SKM-1 treated with dmso at 0.1 percent for 144 hours (cell line): ENCODE results near the gene ARHGAP10.
A peak's percentile ranks its signal among the peaks of the same experiment; 100 is the strongest.
"Not testable (repeated sequence)": the region's sequence is repeated elsewhere in the genome, so short reads cannot be mapped to it uniquely, and the experiment has no call there.

ENCODE experiments used
- DNase-seq: peaks from one replicate; lab custom pipeline; 2025; ENCODE audit not compliant: unreplicated experiment; lab: John Stamatoyannopoulos, UW

Gene ARHGAP10

GRCh38 chr4:147980586-147980985, 248.7 kb downstream of the ARHGAP10 start:
- no peak for DNase-seq

GRCh38 chr4:147981305-147981704, 249.4 kb downstream of the ARHGAP10 start:
- no peak for DNase-seq

GRCh38 chr4:147984065-147984777, 252.3 kb downstream of the ARHGAP10 start:
- DNase-seq = peak; percentile 36

GRCh38 chr4:147984778-147985138, 252.9 kb downstream of the ARHGAP10 start:
- DNase-seq = no peak

GRCh38 chr4:147985376-147985775, 253.5 kb downstream of the ARHGAP10 start:
- no peak for DNase-seq

- peak; percentile 15 for DNase-seq
Measured at GRCh38 chr4:147987252-147987651, 255.4 kb downstream of the ARHGAP10 start.

- no peak for DNase-seq
Measured at GRCh38 chr4:147991543-147992283, 259.8 kb downstream of the ARHGAP10 start.

GRCh38 chr4:147994076-147994475, 262.2 kb downstream of the ARHGAP10 start:
- DNase-seq = no peak

GRCh38 chr4:147994491-147995385, 262.9 kb downstream of the ARHGAP10 start:
- no peak for DNase-seq

GRCh38 chr4:147996859-147997258, 265.0 kb downstream of the ARHGAP10 start:
- no peak for DNase-seq

GRCh38 chr4:148000038-148000437, 268.1 kb downstream of the ARHGAP10 start:
- not testable (repeated sequence) for DNase-seq

GRCh38 chr4:148004228-148004857, 272.5 kb downstream of the ARHGAP10 start:
- no peak for DNase-seq

- no peak for DNase-seq
Measured at GRCh38 chr4:148006001-148006400, 274.1 kb downstream of the ARHGAP10 start.

- DNase-seq = peak; percentile 36
Measured at GRCh38 chr4:148007314-148007760, 275.4 kb downstream of the ARHGAP10 start.

- DNase-seq = peak; percentile 40
Measured at GRCh38 chr4:148007792-148008191, 275.9 kb downstream of the ARHGAP10 start.

- DNase-seq = peak; percentile 38
Measured at GRCh38 chr4:148015058-148015457, 283.2 kb downstream of the ARHGAP10 start.

GRCh38 chr4:148015468-148015867, 283.6 kb downstream of the ARHGAP10 start:
- DNase-seq = no peak

- no peak for DNase-seq
Measured at GRCh38 chr4:148016063-148016637, 284.3 kb downstream of the ARHGAP10 start.

- DNase-seq = no peak
Measured at GRCh38 chr4:148017801-148018200, 285.9 kb downstream of the ARHGAP10 start.

- DNase-seq = no peak
Measured at GRCh38 chr4:148021686-148022085, 289.8 kb downstream of the ARHGAP10 start.

GRCh38 chr4:148022975-148023374, 291.1 kb downstream of the ARHGAP10 start:
- no peak for DNase-seq
